Stimulated activated CD4-positive, alpha-beta T cell treated with anti-CD3 and anti-CD28 coated beads, Interleukin-4, amount 100 ng/mL, for 1 hour (primary cell): ENCODE data around the gene USP36.
A peak's percentile ranks its signal among the peaks of the same experiment; 100 is the strongest.
"Not testable (repeated sequence)": the region's sequence is repeated elsewhere in the genome, so short reads cannot be mapped to it uniquely, and the experiment has no call there.

Experiments
- DNase-seq: peaks from one replicate; pipeline ENCODE4 v3.0.0-alpha.2; 2020

USP36 gene

DNA sequence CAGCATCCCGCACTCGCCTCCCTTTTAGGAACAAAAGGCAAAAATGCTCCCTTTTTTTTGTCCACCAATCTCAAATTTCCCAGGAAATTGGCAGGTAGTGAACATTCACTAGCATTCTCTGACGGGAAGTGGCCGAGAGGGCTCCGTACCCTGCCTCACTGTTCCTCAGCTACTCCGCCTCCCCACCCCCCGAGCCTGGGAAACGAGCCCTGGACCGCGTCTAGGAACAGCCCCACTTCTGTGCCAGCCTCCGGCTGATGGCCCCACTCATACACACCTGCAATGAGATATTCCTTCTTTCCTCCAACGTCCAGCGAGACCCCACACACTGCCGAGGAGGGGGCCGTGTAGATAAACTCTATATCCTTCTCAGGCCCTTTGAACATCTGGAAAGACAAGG, 30.0 kb upstream of the USP36 start:
- DNase-seq = no peak

GRCh38 chr17:78868391-78868790, 27.8 kb upstream of the USP36 start:
- DNase-seq = no peak

DNA sequence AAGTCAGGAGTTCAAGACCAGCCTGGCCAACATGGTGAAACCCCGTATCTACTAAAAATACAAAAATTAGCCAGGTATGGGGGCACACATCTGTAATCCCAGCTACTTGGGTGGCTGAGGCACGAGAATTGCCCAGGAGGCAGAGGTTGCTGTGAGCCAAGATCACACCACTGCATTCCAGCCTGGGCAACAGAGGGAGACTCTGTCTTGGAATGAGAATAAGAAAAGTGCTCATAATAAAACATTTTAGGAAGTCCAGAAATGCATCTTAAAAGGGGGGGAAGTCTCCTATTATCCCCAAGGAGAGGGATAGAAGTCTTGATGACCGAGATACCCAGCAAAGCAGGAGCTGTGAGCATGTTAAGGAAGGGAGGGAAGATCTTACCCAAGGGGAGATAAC, 26.4 kb upstream of the USP36 start:
- not testable (repeated sequence) for DNase-seq

DNA sequence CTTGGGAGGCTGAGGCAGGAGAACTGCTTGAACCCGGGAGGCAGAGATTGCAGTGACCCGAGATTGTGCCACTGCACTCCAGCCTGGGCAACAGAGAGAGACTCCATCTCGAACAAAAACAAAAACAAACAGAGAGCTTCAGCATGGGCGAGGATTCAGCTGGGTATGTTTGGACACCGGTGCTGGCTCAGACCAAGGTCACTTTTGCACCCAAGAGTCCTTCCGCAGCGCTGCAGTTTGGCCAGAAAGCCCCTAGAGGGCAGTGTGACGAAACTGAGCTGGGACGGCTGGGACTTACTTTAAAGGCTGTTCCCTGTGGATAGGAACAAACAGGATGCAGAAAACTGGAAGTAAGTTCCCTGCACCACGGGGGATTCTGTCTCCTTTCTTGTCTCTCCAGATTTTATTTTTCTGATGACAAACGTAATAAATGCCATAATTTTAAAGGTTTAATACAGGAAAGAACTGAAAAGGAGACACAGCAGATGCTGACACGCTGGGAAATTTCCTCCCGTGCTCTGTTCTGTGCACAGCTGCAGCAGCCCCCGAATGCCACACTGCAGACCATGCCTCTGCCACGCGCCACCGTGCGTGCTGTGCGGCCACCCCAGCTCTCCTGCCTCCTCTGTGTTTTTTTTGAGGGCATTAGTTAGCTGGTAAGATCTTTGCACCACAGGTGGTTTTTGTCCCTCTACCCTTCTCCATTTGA, 25.2 kb upstream of the USP36 start:
- DNase-seq = peak; percentile 60

DNA sequence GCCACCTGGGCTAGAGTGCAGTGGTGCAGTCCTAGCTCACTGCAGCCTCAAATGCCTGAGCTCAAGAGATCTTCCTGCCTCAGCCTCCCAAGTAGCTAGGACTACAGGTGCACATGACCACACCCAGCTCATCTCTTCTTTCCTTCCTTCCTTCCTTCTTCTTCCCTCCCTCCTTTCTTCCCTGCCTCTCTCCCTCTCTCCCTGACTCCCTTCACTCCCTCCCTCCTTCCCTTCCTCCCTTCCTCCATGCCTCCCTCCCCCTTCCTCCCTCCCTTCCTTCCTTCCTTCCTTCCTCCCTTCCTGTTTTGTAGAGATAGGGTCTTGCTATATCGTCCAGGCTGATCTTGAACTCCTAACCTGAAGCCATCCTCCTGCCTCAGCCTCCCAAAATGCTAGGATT, 23.5 kb upstream of the USP36 start:
- no peak for DNase-seq

DNA sequence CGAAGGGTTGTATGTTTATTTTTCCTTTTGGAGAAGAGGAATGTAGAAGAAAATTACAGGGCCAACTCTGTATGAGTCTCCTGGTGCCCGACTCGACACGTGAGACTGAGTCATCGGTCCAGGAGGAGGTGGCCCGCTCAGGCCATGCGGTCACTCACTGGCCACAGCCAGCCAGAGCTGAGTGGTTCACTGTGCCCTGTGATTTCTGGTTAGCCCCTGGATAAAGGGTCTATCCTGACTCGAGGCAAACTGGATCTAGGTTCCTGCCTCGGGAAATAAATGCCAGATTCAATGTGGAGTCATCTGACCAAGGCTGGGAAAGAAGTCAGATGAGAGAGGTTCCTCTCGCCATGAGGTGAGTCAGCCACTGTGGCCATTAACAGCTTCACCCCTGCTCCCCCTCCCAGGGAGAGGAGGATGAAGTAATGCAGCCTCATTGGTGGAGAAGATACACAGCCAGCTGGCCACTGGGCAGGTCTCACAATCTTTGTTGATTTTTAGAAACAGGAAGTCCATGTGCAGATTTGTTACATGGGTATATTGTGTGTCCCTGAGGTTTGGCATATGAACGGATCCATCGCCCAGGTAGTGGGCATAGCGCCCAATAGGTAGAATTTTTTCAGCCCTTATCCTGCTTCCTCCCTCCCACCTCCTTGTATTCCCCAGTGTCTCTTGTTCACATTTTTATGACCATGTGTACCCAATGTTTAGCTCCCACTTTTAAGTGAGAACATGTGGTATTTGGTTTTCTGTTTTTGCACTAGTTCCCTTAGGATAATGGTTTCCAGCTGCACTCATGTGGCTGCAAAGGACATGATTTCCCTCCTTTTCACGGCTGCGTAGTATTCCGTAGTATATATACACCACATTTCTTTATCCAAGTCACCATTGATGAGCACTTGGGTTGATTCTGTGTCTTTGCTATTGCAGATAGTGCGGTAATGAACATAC, 21.7 kb upstream of the USP36 start:
- no peak for DNase-seq

GRCh38 chr17:78861229-78861628, 20.6 kb upstream of the USP36 start:
- DNase-seq = no peak

GRCh38 chr17:78859051-78859450, 18.4 kb upstream of the USP36 start:
- no peak for DNase-seq

- DNase-seq = no peak
Observed at GRCh38 chr17:78857266-78857665, 16.7 kb upstream of the USP36 start.

DNA sequence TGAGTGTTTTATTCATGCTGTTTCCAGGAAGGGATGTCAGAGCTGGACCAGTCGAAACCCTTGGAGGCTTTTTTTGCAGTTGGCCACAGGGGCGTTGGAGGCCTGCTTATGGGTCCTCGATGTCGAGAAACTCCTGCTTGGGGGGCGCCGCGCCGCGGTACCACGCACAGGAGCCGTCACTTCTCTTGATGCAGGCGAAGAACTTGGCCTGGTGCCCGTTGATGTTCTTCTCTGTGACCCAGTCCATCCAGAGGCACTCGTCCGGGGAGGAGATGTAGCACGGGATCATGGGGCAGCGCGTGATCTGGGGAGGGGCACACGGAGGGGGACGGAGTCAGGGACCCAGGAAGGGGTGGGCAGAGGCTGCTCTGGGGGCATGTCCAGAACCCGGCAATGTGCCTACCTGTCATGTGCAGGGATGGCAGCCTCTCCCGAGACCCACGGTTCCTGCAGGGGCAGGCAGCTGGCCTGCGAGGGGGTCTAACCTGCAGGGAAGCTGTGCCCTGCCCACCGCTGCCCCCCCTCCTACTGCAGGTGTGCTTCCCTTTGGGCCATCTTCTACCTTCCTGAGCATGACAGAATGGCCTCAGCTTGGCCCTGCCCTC, 15.0 kb upstream of the USP36 start:
- DNase-seq = no peak

DNA sequence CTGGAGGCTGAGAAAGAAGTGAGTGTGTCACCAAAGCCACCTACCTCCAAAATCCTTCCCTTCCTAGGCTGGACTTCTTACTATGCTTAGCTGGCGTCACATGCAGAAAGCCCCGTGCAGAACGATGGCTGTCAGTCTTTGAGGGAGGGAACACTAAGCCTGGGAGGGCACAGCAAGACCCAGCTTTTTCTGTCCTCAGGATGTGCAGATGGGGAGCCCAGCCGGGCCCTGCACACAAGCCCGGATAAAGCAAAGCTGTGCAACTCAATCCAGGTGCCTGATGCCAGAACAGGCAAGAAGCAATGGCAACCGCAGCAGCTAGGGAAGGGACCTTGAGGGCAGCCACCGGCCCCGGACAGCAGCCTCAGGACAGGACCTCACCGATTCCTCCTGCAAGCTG, 13.9 kb upstream of the USP36 start:
- no peak for DNase-seq

DNA sequence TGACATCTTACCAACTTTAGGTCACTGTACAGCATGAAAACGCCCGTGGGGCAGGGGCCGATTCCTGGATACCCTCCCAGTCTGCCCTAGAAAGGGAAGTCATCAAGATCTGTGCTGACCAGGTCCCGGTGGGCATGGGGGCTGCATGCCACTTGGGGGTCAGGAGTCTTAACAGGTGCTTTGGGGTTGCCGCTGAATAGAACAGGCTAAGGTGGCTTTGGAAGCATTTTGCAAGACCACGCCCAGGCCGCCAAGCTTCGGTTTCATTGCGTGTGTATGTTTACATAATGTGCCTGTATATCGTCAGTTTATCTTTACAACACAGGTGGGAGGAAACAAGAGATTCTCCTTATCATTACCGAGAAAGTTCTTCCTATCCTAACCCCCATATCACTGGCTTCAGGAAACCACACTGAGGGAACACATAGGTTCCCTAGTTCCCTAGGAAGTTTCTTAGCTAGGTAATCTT, 13.3 kb upstream of the USP36 start:
- no peak for DNase-seq

GRCh38 chr17:78852709-78853121, 12.1 kb upstream of the USP36 start:
- no peak for DNase-seq

DNA sequence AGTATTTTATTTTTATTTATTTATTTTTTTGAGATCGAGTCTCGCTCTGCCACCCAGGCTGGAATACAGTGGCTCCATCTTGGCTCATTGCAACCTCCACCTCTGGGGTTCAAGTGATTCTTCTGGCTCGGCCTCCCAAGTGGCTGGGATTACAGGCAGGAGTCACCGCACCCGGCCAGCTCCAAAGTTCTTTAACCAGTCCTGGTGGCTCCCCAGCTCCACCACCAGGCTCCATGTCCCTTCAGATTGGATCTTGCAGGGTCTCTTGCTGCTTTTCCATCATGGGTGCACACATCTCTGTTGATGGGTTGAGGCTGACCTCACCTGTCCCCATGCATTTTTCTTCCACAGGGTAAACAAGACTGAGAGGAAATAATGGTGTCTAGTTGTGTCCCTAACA, 8.4 kb upstream of the USP36 start:
- DNase-seq = no peak

DNA sequence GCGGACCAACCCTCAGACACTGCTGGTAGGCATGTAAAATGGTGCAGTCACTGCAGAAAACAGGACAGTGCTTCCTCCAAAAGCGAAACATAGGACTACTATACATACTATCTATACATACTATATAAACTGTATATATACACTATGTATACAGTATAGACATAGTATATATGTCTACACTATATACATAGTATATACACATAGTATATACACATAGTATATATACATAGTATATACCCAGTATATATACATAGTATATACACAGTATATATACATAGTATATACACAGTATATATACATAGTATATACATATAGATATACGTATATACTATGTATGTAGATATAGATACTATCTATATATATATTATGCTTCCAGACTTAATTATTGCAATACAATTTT, 6.4 kb upstream of the USP36 start:
- no peak for DNase-seq

GRCh38 chr17:78844301-78845005, 3.8 kb upstream of the USP36 start:
- DNase-seq = no peak

DNA sequence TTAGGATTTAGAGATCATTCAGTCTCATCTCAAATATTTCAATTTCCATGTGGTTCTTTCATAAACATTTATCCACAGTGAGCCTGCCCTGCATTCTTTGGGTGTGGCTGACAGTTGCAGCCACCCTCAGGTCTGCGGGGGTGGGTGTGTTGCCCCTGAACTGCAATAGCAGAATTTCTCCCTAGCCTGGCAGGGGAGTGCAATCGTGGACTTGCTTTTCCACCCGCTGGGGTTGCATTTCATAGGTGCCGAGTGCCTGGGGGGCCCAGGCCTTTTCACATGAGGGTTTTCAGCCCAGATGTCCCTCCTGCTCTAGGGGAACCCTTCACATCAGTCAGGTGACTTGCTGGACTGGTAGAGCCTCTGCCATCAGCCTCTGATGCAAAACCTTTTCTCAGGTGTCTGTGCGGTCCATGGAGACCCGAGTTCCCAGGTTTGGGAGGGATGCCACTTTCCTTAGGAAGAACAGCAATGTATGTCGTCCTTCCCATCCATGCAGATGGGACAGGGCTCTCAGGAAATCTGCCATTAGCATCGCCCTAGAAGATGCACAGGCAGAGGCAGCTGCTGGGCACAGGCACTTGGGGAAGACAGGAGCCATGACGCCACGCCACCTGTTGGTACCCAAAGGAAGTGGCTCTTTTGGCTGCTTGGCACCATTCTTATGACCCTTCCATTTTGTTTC, 2.4 kb upstream of the USP36 start:
- peak; percentile 58 for DNase-seq

- DNase-seq = no peak
Observed at GRCh38 chr17:78840530-78840779, 159 bp downstream of the USP36 start.

- peak; percentile 60 for DNase-seq
Observed at GRCh38 chr17:78839762-78840529, 668 bp downstream of the USP36 start.

GRCh38 chr17:78839235-78839761, 1.3 kb downstream of the USP36 start:
- DNase-seq = no peak

DNA sequence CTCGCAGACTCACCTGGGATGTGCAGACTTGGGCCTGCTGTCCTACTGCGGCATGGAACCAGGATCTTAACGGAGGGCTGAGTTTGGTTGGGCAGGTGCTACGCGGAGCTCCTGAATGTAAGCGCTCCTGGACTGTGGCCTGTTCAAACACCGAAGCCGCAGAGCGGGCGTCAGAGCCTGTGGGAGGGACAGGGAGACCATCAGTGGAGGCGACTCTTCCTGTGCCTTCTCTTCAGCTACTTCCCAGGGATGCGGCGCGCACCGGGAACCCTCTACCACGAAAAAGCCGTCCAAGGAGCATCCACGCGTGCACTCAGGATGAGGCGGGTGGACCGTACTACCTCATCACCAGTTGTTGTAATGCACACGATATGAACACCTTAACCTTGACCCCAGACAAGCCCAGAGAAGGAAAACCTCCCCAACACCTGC, 2.0 kb downstream of the USP36 start:
- no peak for DNase-seq
